Measurements from ENCODE around the gene REG1A. TPM values are rescaled to one million over a fixed set of nuclear protein-coding genes. Genes with fewer than 3 reads are reported as not detected.

REG1A gene
- total RNA-seq, 1 experiment from 2014 or later = 4.3 TPM

GRCh38 chr2:79090693-79091092, 29.6 kb upstream of the REG1A start:
- POLR2A ChIA-PET = no interaction called here
- CTCF ChIA-PET = no interaction called here
- no TSS peak for BruUV-seq (replicated peaks)
- Histone ChIP-seq H3K36me3 (ENCODE audit: control insufficient read depth, insufficient read depth, low read length) (no peaks in the 10 kb centered on the region), H3K27ac (ENCODE audit: low read length) (no peak overlapping the region), H3K4me3 (ENCODE audit: low read depth in 2 of 2, low read length in 2 of 2) (no peak overlapping the region), H3K4me1 (ENCODE audit: control insufficient read depth, insufficient read depth, low read length) (no peaks in the 10 kb centered on the region), H3K27me3 (ENCODE audit: control insufficient read depth, insufficient read depth, low read length) (no peaks in the 10 kb centered on the region), H3K9me3 (ENCODE audit: control insufficient read depth, insufficient read depth, low read depth, low read length) (no peaks in the 10 kb centered on the region)
- intact Hi-C loops (cut with micrococcal nuclease; ENCODE audit: unreplicated experiment) = no loop called here
- in situ Hi-C loops (cut with HindIII; ENCODE audit: low pct_unique_long_range_greater_than_20kb, low sequenced_read_pairs) = no loop called here
- TF ChIP-seq CTCF (IDR thresholded peaks at IDR 0.05) (no peak), REST (IDR thresholded peaks at IDR 0.05; ENCODE audit: insufficient read depth in 1 of 2, low read depth in 2 of 2, low read length in 1 of 2) (no peak)
- DNase-seq (ENCODE audit: low read depth, low spot score) = no peak
- ATAC-seq = no peak

- BruUV-seq (replicated peaks) = no TSS peak
- POLR2A ChIA-PET = no interaction called here
- no peak for TF ChIP-seq POLR2AphosphoS5 (IDR thresholded peaks at IDR 0.05; ENCODE audit: low read depth, low read length)
- TF ChIP-seq REST (IDR thresholded peaks at IDR 0.05; ENCODE audit: insufficient read depth in 1 of 2, low read depth in 2 of 2, low read length in 1 of 2) = no peak
- no peak for TF ChIP-seq CTCF (IDR thresholded peaks at IDR 0.05)
- TF ChIP-seq TCF7L2 (IDR thresholded peaks at IDR 0.05; ENCODE audit: low read depth, low read length) = no peak
- TF ChIP-seq SIN3A (IDR thresholded peaks at IDR 0.05; ENCODE audit: borderline replicate concordance, insufficient read depth, low read depth, low read length) = no peak
- no peaks in the 10 kb centered on the region for H3K27me3 ChIP-seq (ENCODE audit: control insufficient read depth, insufficient read depth, low read length)
- DNase-seq (ENCODE audit: low read depth, low spot score) (no peak), ATAC-seq (no peak)
- no peak overlapping the region for H3K27ac ChIP-seq (ENCODE audit: low read length)
- no peaks in the 10 kb centered on the region for H3K4me1 ChIP-seq (ENCODE audit: control insufficient read depth, insufficient read depth, low read length)
- no peaks in the 10 kb centered on the region for H3K36me3 ChIP-seq (ENCODE audit: control insufficient read depth, insufficient read depth, low read length)
- H3K9me3 ChIP-seq (ENCODE audit: control insufficient read depth, insufficient read depth, low read depth, low read length) = peaks cover 6% of the 10 kb centered on the region; the same call in 1 of the 2 replicates
- CTCF ChIA-PET = no interaction called here
- intact Hi-C loops (cut with micrococcal nuclease; ENCODE audit: unreplicated experiment) = no loop called here
- H3K4me3 ChIP-seq (ENCODE audit: low read depth in 2 of 2, low read length in 2 of 2) = no peak overlapping the region
- in situ Hi-C loops (cut with HindIII; ENCODE audit: low pct_unique_long_range_greater_than_20kb, low sequenced_read_pairs) = no loop called here
These were observed 22.4 kb upstream of the REG1A start for GRCh38 chr2:79097843-79098242.

Data from Panc1 (cell line).